ENCODE results near the gene NECAP2.

NECAP2 gene

DNA sequence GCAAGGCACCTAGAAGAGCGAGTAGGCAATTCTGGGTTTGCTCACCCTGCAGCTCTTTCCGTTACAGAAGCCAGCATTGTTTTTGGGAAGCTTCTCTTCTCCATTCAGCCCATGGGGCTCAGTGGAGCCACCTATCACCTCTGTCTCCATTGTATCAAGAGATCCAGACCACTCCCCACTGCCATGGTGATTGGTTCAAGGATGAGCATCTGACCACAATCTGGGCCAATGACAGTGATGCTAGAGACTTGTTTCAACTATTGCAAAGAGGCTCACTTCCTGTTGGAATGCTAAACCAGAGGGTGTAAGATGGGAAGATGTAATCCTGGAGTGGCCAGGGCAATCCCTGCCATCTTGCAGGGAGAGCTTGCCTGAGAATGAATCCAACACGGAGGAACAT, 9.9 kb upstream of the NECAP2 start:
- TF ChIP-seq, protein P1, sequence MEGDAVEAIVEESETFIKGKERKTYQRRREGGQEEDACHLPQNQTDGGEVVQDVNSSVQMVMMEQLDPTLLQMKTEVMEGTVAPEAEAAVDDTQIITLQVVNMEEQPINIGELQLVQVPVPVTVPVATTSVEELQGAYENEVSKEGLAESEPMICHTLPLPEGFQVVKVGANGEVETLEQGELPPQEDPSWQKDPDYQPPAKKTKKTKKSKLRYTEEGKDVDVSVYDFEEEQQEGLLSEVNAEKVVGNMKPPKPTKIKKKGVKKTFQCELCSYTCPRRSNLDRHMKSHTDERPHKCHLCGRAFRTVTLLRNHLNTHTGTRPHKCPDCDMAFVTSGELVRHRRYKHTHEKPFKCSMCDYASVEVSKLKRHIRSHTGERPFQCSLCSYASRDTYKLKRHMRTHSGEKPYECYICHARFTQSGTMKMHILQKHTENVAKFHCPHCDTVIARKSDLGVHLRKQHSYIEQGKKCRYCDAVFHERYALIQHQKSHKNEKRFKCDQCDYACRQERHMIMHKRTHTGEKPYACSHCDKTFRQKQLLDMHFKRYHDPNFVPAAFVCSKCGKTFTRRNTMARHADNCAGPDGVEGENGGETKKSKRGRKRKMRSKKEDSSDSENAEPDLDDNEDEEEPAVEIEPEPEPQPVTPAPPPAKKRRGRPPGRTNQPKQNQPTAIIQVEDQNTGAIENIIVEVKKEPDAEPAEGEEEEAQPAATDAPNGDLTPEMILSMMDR (IDR thresholded peaks at IDR 0.05; ENCODE audit: borderline replicate concordance, insufficient read depth, low read depth, low read length), result no peak
- H3K4me3 ChIP-seq (ENCODE audit: low read depth, low read length), result no peak overlapping the region

- TF ChIP-seq, protein P1 (IDR thresholded peaks at IDR 0.05; ENCODE audit: borderline replicate concordance, insufficient read depth, low read depth, low read length), result no peak
- no peak overlapping the region for H3K4me3 ChIP-seq (ENCODE audit: low read depth, low read length)
Measured at GRCh38 chr1:16433030-16433429, 7.5 kb upstream of the NECAP2 start.

- TF ChIP-seq, protein P1 (IDR thresholded peaks at IDR 0.05; ENCODE audit: borderline replicate concordance, insufficient read depth, low read depth, low read length), result no peak
- H3K4me3 ChIP-seq (ENCODE audit: low read depth, low read length), result no peak overlapping the region
Measured at GRCh38 chr1:16434007-16434406, 6.5 kb upstream of the NECAP2 start.

GRCh38 chr1:16434501-16434900, 6.0 kb upstream of the NECAP2 start:
- no peak overlapping the region for H3K4me3 ChIP-seq (ENCODE audit: low read depth, low read length)

GRCh38 chr1:16436946-16437474, 3.5 kb upstream of the NECAP2 start, which contains the start of gene SPATA21:
Gene SPATA21 (minus strand): TSS chr1:16437424. CDS start chr1:16431371, 6,053 bp downstream.
- no peak within 1 kb of the TSS for H3K4me3 ChIP-seq (ENCODE audit: low read depth, low read length)
- TF ChIP-seq, protein P1 (IDR thresholded peaks at IDR 0.05; ENCODE audit: borderline replicate concordance, insufficient read depth, low read depth, low read length), result no peak

More at GRCh38 chr1:16434501-16434900, 6.0 kb upstream of the NECAP2 start:
- TF ChIP-seq, protein P1 (IDR thresholded peaks at IDR 0.05; ENCODE audit: borderline replicate concordance, insufficient read depth, low read depth, low read length), result no peak

DNA sequence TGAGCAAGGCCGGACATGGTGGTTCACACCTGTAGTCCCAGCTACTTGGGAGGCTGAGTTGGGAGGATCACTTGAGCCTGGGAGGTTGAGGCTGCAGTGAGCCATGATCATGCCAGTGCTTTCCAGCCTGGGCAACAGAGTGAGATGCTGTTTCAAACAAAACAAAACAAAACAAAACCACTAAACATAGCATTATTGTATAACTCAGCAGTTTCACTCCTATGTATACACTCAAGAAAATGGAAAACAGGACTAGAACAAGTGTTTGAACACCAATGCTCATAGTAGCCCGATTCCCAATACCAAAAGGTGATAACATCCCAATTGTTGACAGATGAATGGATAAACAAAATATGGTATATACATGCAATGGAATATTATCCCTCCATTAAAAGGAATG, 2.0 kb upstream of the NECAP2 start:
- H3K4me3 ChIP-seq (ENCODE audit: low read depth, low read length), result no peak overlapping the region
- TF ChIP-seq, protein P1 (IDR thresholded peaks at IDR 0.05; ENCODE audit: borderline replicate concordance, insufficient read depth, low read depth, low read length), result no peak

DNA sequence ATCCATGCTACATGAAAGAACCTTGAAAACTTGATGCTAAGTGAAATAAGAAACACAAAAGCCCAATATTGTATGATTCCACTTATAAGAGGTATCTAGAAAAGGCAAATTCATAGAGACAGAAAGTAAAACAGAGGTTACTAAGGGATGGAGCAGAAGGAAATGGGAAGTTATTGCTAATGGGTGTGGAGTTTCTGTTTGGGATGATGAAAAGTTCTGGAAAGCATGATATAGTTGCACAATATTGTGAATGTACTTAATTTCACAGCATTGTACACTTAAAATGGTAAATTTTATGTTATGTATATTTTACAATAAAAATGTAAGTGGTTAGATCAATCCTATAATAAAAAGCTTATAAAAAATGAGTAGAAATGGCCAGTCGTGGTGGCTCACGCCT, 1.6 kb upstream of the NECAP2 start:
- TF ChIP-seq, protein P1 (IDR thresholded peaks at IDR 0.05; ENCODE audit: borderline replicate concordance, insufficient read depth, low read depth, low read length), result no peak

More for the DNA sequence above, 1.6 kb upstream of the NECAP2 start:
- no peak overlapping the region for H3K4me3 ChIP-seq (ENCODE audit: low read depth, low read length)

Measured in GM12875 (cell line).